ENCODE data around the gene TRMT44. TPM values are rescaled to one million over a fixed set of nuclear protein-coding genes. Genes with fewer than 3 reads are reported as not detected.
"Not testable (repeated sequence)": the region's sequence is repeated elsewhere in the genome, so short reads cannot be mapped to it uniquely, and the experiment has no call there.

Gene TRMT44
- total RNA-seq, 1 donor from 2014 or later = 11.6 TPM

- ATAC-seq (no peak), DNase-seq (ENCODE audit: low spot score) (no peak)
These were observed 68.2 kb downstream of the TRMT44 start for GRCh38 chr4:8508740-8509139.

- DNase-seq (ENCODE audit: low spot score) (no peak), ATAC-seq (no peak)
These were observed 68.9 kb downstream of the TRMT44 start for GRCh38 chr4:8509311-8509950.

GRCh38 chr4:8510191-8510590, 69.6 kb downstream of the TRMT44 start:
- ATAC-seq (no peak), DNase-seq (ENCODE audit: low spot score) (no peak)

DNA sequence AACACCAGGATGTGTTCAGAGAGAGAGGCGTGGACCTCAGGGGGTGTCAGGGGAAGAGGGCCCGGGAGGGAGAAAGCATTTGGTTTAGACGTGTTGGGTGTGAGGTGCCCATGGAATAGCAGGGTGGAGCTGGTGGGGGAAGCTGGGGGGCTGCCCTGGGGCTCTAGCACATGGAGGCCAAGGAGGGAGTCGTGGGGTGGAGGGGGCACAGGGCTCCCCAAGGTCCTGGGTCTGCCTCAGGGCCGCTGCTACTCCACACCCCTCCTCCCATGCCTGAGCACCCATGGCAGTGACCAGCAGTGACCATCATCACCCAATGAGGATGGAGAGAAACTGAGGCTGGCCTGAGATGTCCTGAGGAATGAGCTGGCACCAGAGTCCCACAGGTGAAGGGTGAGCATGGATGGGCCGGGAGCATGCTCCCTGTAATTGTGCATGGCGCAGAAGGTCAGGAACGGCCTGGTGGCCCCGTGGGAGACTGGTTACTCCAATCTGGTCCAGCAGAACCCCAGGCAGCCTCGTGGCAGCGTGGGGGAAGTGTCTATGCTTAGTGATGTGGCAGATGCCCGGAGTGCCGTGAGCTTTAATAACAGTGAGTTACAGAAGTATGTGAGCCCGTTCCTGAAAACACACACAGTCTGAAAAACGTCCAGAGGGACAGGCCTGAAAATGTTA, 70.2 kb downstream of the TRMT44 start:
- DNase-seq (ENCODE audit: low spot score) (no peak), ATAC-seq (no peak)

- ATAC-seq = no peak
These were observed 71.9 kb downstream of the TRMT44 start for GRCh38 chr4:8512510-8512909.

DNA sequence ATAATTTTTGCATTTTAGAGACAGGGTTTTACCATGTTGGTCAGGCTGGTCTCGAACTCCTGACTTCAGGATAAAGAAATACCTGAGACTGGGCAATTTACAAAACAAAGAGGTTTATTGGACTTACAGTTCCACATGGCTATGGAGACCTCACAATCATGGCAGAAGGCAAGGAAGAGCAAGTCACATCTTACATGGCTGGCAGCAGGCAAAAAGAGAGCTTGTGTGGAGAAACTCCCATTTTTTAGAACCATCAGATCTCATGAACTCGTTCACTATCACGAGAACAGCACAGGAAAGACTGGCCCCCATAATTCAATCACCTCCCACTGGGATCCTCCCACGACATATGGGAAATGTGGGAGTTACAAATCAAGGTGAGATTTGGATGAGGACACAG, 72.5 kb downstream of the TRMT44 start:
- not testable (repeated sequence) for DNase-seq (ENCODE audit: low spot score); ATAC-seq

More at GRCh38 chr4:8512510-8512909, 71.9 kb downstream of the TRMT44 start:
- no peak for DNase-seq (ENCODE audit: low spot score)

DNA sequence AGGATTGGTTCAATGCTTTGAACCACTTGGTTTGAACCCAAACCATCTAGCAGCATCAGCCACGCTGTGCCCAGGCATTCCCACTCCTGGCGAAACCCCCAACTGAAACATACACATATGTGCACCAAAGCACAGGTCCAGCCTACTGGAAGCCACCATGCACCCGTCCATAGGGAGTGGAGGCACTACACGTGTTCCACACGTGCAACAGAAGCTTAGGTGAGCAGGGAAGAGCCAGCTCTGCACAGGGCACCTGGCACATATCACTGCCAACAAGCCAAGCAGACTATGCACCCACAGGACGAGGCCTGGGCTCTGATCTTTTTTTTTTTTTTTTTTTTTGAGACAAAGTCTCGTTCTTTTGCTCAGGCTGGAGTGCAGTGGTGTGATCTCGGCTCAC, 73.4 kb downstream of the TRMT44 start:
- ATAC-seq (no peak), DNase-seq (ENCODE audit: low spot score) (no peak)

- no peak for ATAC-seq
- no peak for DNase-seq (ENCODE audit: low spot score)
These were observed 73.8 kb downstream of the TRMT44 start for GRCh38 chr4:8514391-8514790.

GRCh38 chr4:8515316-8516060, 74.9 kb downstream of the TRMT44 start:
- DNase-seq (ENCODE audit: low spot score) = no peak
- no peak for ATAC-seq

DNA sequence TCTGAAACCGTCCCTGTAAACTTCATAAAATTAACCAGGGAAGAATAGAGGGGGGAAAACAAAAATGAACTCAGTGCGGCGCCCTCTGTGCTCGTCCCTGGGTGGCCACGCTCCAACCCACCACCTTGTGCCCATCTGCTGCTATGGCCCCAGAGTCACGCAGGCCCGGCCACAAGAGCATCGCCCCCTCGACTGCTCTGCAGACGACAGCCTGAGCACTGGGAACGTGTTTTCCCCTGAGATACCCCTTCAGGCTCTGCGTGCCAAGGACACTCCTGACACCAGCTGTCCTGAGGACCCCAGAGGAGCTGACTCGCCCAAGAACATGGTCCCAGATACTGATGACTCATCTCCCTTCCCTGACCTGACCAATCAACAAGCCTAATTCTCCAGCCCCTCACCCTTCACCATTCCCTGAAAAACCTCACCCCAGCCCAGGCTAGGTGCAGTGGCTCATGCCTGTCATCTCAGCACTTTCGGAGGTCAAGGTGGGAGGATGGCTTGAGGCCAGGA, 75.5 kb downstream of the TRMT44 start:
- DNase-seq (ENCODE audit: low spot score) (no peak), ATAC-seq (no peak)

- ATAC-seq = no peak
These were observed 76.5 kb downstream of the TRMT44 start for GRCh38 chr4:8516996-8517550.

GRCh38 chr4:8517946-8518345, 77.4 kb downstream of the TRMT44 start:
- DNase-seq (ENCODE audit: low spot score) (no peak), ATAC-seq (no peak)

More at GRCh38 chr4:8516996-8517550, 76.5 kb downstream of the TRMT44 start:
- no peak for DNase-seq (ENCODE audit: low spot score)

DNA sequence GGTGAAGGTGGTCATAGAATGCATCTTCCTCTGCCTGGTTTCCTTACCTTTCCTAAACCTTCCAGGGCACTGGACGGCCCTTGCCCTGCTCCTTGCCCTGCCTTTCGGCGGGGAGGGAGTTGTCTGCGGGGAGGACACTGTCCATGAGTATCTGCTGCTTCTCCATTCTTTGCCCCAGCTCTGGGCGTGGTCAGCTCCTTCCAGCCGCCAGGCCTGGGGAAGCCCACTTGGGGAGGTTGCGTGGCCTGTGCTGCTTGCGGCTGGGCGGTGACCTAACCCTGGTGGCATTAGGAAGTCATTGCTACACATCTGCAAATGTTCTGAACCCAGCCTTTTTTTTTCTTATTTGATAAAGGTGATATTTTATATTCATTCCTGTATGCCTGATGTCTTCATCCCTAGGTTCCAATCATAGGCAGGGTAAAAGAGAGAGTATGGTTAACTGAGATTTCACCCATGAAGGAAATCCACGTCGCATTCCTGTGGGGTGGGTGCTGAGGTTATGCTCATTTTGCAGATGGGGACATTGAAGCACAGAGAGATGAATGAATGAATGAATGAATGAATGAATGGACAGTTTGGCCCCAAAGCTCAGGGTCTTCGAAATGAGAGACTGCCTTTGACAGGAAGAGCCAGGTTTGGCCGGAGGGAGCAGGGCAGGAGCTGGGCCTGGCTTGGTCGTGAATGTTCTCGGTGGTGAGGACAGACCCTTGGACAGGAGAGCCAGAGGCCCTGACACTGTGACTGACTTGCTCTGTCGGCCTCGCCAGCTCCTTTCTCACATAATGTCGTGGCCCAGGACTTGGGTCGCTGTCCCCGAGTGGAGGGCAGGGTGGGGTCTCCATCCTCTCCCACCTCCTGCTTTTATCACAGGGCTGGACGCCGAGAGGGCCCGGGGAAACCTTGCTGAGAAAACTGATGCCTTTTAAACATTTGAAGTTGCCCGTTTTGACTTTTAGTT, 81.9 kb downstream of the TRMT44 start:
- DNase-seq (ENCODE audit: low spot score) = no peak
- ATAC-seq = no peak

GRCh38 chr4:8523175-8523574, 82.6 kb downstream of the TRMT44 start:
- DNase-seq (ENCODE audit: low spot score) (no peak), ATAC-seq (no peak)

- DNase-seq (ENCODE audit: low spot score) (no peak), ATAC-seq (no peak)
These were observed 83.2 kb downstream of the TRMT44 start for GRCh38 chr4:8523766-8524165.

DNA sequence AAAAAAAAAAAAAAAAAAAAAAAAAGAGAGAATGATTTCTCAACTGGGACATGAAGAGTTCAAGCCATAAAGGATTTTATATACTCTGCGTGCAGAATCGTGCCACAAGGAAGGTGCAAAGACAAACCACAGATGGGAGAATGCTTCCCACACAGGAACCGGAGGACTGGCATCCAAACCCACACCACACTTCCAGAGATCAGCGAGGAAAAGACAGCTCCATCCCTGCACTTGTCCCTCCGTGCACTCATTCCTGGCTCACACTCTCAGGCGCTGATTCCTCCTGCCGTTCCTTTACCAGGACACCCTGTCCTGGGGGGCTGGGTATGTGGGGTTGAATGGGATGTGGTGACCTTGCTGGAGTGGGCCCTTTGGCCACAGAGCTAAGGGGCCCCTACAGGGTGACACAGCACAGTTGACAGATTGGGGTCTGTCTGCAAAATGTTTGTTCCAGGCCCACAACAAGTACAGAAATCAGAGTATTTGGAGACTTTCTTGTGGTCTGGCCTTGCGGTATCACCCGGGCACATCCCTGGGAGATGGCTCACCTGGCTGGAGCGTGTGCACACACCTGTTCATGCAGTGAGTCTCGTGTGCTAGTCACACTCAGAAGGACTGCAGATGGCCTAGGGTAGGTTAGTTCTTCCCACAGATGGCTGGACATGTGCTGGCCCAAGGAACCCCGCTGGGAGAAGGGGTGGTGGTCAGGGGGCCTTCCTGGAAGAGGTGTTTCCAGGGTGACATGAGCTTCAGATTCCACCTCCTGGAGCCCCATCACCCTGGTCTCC, 84.2 kb downstream of the TRMT44 start:
- DNase-seq (ENCODE audit: low spot score) = no peak

DNA sequence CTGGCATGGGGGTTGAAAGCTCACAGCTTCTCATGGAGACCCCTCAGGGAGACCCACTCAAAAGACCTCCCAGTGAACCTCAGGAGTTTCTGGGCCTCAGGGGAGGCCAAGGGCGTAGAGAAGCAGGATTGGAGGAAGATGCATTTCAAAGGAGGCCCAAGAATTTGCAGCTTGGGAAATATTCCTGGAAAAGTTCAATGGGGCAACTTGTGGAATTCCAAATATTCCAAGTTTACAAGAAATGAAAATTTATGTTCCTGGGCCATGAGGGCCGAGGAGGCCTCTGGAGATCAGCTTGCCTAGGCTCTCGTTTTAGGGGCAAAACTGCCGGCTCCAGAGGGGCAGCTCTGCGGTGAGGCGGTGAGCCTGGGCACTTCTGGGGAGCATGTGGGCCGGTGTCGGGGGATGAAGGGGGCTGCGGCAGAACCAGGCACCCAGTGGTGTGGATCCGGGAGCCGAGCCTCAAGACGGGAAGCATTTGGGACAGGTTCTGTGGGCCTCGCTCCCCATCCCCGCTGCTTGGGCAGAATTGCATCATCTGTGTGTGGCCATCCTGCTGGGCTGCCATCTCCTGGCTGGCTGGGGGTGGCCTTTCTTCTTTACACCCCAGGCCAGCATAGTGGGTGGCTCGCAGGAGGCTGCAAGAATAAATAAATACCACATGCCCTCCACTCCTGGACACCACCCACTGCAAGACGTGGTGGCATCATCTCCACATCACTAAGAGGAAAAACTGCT, 85.0 kb downstream of the TRMT44 start:
- DNase-seq (ENCODE audit: low spot score) = no peak

More for the DNA sequence above, 84.2 kb downstream of the TRMT44 start:
- no peak for ATAC-seq

More for the DNA sequence above, 85.0 kb downstream of the TRMT44 start:
- ATAC-seq = no peak

All from left lobe of liver (tissue), 2 donors.